Posterior vena cava (tissue), 2 donors: ENCODE measurements around the gene GADD45GIP1. TPM values are rescaled to one million over a fixed set of nuclear protein-coding genes. Genes with fewer than 3 reads are reported as not detected.

Experiments
- DNase-seq: peaks from one replicate; pipeline ENCODE4 v3.0.0-alpha.2; 2020; ENCODE audit warnings: low spot score
- intact Hi-C, 2 donors: fragments of 100-400 bp; cut with DNase I; formaldehyde crosslinking; loops; one replicate each; pipeline versions ENCODE4 v1.14.1 to v1.14.2; 2022 to 2023
- long read RNA-seq, 2 donors: library from polyadenylated mRNA; unstranded; transcript quantifications; one replicate each; pipeline ENCODE4 v2.0.0, GENCODE V29; 2020 to 2021
- total RNA-seq, 2 donors: library from RNA; stranded (reverse); fragmentation: NEBNext Ultra II Directional; extraction: Animal tissue kit (Norgen Biotek cat#: 25700); gene quantifications; one replicate each; pipeline ENCODE4 v1.2.1, GENCODE V29; 2021
- donor health status: DM: yes; HTN: yes; CAD: no.
- donor health status: DM: yes; HTN: yes; CAD: no.

GADD45GIP1 gene
- total RNA-seq: 10 to 100 TPM; 18.1 to 20.7 TPM
- long read RNA-seq, donor 1, transcript GADD45GIP1-201 (2 exons, 1,782 nt): major isoform, 24 of 27 reads
- long read RNA-seq, donor 1, partial matches to known transcripts: 0 of 27 reads
- long read RNA-seq, donor 1, other reads (novel, unspliced or antisense): 3 of 27 reads
- long read RNA-seq, donor 2, transcript GADD45GIP1-201 (2 exons, 1,782 nt): major isoform, 45 of 59 reads
- long read RNA-seq, donor 2, partial matches to known transcripts: 0 of 59 reads
- long read RNA-seq, donor 2, other reads (novel, unspliced or antisense): 14 of 59 reads

GRCh38 chr19:12956446-12957388 lies at the start of gene GADD45GIP1:
GADD45GIP1 (minus strand) TSS chr19:12957223; CDS start chr19:12957212, 11 bp downstream.
- DNase-seq: peak; percentile 93
- intact Hi-C loops: no loop called here

- DNase-seq: no peak
- intact Hi-C loops: no loop called here
Observed at GRCh38 chr19:13005861-13006370, 48.9 kb upstream of the GADD45GIP1 start.

GRCh38 chr19:13005253-13005652 lies 48.2 kb upstream of the GADD45GIP1 start:
- no peak for DNase-seq
- intact Hi-C loops: no loop called here

- no peak for DNase-seq
Observed at GRCh38 chr19:13004273-13004672, 47.2 kb upstream of the GADD45GIP1 start.

GRCh38 chr19:13003081-13003480 lies 46.1 kb upstream of the GADD45GIP1 start:
- intact Hi-C loops: no loop called here
- no peak for DNase-seq

More at GRCh38 chr19:13004273-13004672, 47.2 kb upstream of the GADD45GIP1 start:
- intact Hi-C loops: no loop called here

GRCh38 chr19:13002166-13002898 lies 45.3 kb upstream of the GADD45GIP1 start:
- DNase-seq: no peak
- intact Hi-C loops: no loop called here

GRCh38 chr19:13001502-13002165 lies 44.6 kb upstream of the GADD45GIP1 start:
- no peak for DNase-seq
- intact Hi-C loops: no loop called here

- intact Hi-C loops: no loop called here
Observed at GRCh38 chr19:13001166-13001501, 44.1 kb upstream of the GADD45GIP1 start.

GRCh38 chr19:12997967-12998940 lies 41.2 kb upstream of the GADD45GIP1 start:
- no peak for DNase-seq
- intact Hi-C loops: loop anchor here in 1 of 2 donors (5.0 kb wide), 1 partner anchor 94 kb away; no protein-coding TSS in a partner anchor

More at GRCh38 chr19:13001166-13001501, 44.1 kb upstream of the GADD45GIP1 start:
- DNase-seq: no peak

GRCh38 chr19:12997179-12997966 lies 40.4 kb upstream of the GADD45GIP1 start:
- DNase-seq: no peak
- intact Hi-C loops: loop anchor here in 1 of 2 donors (5.0 kb wide), 1 partner anchor 95 kb away; no protein-coding TSS in a partner anchor

GRCh38 chr19:12996406-12997094 lies 39.5 kb upstream of the GADD45GIP1 start:
- intact Hi-C loops: loop anchor here in 1 of 2 donors (5.0 kb wide), 1 partner anchor 96 kb away; no protein-coding TSS in a partner anchor
- DNase-seq: no peak

- intact Hi-C loops: loop anchor here in 1 of 2 donors (5.0 kb wide), 1 partner anchor 96 kb away; no protein-coding TSS in a partner anchor
- no peak for DNase-seq
Observed at GRCh38 chr19:12995596-12996405, 38.8 kb upstream of the GADD45GIP1 start.

GRCh38 chr19:12994701-12995595 lies 37.9 kb upstream of the GADD45GIP1 start, which contains the start of gene NFIX:
NFIX (plus strand) TSS chr19:12995475; CDS start chr19:12995838, 363 bp downstream.
- no peak for DNase-seq
- intact Hi-C loops: loop anchor here in 1 of 2 donors (5.0 kb wide), 1 partner anchor 97 kb away; no protein-coding TSS in a partner anchor

GRCh38 chr19:12993562-12993961 lies 36.5 kb upstream of the GADD45GIP1 start:
- no peak for DNase-seq
- intact Hi-C loops: no loop called here
